Measurements from ENCODE around the gene TNKS2. TPM values are rescaled to one million over a fixed set of nuclear protein-coding genes. Genes with fewer than 3 reads are reported as not detected.

The TNKS2 gene
- total RNA-seq, 3 donors from 2014 or later = 48.2 to 65.4 (median 50.8) TPM

DNA sequence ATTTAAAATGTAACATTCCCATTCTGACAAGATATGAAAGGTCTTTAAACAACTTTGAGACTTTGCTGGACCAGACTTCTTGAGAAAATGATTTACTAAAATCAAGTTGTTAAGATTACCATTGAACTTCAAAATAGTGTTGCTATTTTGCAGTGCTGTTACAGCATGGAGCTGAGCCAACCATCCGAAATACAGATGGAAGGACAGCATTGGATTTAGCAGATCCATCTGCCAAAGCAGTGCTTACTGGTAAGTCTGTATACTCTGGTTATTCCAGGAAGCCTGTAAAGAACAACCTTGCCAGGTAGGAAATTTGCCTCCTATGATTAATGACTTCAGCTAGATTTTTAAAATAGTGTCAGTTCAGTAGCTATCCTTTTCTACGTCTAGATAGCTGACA is 18.8 kb downstream of the TNKS2 start:
- Histone ChIP-seq H3K4me1 (no peaks in the 10 kb centered on the region), H3K36me3 (peaks cover 5% of the 10 kb centered on the region), H3K9me3 (no peaks in the 10 kb centered on the region), H3K27me3 (no peaks in the 10 kb centered on the region), H3K4me3 (no peak overlapping the region), H3K27ac (no peak overlapping the region)
- DNase-seq (ENCODE audit: low spot score in 2 of 2) = no peak
- TF ChIP-seq POLR2A (IDR thresholded peaks at IDR 0.05) (no peak), POLR2AphosphoS5 (IDR thresholded peaks at IDR 0.05) (no peak)
- TF ChIP-seq, protein P1, sequence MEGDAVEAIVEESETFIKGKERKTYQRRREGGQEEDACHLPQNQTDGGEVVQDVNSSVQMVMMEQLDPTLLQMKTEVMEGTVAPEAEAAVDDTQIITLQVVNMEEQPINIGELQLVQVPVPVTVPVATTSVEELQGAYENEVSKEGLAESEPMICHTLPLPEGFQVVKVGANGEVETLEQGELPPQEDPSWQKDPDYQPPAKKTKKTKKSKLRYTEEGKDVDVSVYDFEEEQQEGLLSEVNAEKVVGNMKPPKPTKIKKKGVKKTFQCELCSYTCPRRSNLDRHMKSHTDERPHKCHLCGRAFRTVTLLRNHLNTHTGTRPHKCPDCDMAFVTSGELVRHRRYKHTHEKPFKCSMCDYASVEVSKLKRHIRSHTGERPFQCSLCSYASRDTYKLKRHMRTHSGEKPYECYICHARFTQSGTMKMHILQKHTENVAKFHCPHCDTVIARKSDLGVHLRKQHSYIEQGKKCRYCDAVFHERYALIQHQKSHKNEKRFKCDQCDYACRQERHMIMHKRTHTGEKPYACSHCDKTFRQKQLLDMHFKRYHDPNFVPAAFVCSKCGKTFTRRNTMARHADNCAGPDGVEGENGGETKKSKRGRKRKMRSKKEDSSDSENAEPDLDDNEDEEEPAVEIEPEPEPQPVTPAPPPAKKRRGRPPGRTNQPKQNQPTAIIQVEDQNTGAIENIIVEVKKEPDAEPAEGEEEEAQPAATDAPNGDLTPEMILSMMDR (IDR thresholded peaks at IDR 0.05) = no peak
- intact Hi-C loops (cut with DNase I; ENCODE audit: low total_unique reads) = no loop called here

DNA sequence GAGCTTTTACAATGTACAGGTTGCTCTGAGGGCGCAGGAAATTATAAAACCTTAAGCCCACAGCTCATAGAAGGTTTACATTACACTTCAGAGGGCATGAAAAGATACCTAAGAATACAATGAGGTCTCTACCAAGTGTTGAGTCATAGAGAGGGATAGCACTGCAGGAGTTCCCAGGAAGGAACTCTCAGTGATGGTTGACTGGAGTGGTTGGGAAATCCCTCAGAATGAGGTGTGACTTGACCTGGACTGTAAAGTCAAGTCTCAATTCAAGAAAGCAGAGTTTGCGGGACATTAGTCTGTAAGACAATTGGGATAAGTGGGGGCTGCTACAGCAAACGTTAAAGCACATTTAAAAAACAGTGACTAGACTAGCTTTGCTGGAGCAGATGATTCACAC is 21.9 kb downstream of the TNKS2 start:
- Histone ChIP-seq H3K27ac (no peak overlapping the region), H3K4me3 (no peak overlapping the region), H3K27me3 (no peaks in the 10 kb centered on the region), H3K9me3 (no peaks in the 10 kb centered on the region), H3K4me1 (no peaks in the 10 kb centered on the region), H3K36me3 (peaks cover 5% of the 10 kb centered on the region)
- TF ChIP-seq, protein P1 (IDR thresholded peaks at IDR 0.05) = no peak
- no peak for TF ChIP-seq POLR2AphosphoS5 (IDR thresholded peaks at IDR 0.05)
- no peak for TF ChIP-seq POLR2A (IDR thresholded peaks at IDR 0.05)
- no peak for DNase-seq (ENCODE audit: low spot score in 2 of 2)
- intact Hi-C loops (cut with DNase I; ENCODE audit: low total_unique reads) = no loop called here

DNA sequence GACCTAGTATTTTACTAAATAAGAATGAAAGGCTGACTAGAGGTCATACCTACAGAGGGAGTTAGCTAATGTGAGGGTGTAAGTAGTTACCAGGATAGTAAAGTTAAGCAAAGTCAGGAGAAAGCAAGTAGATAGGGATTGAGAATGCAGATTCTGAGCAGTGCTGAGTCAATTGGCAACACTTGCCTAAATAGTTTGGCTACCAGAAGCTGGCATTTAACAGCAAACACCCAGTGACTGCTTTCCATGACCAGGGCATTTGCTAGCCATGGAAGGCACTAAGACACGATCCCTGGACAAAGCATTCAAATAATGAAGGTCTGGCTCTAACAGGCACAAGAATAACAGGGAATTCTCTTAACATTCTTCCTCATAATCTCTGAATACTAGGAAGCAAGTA is 25.9 kb downstream of the TNKS2 start:
- no peaks in the 10 kb centered on the region for H3K4me1 ChIP-seq
- no peaks in the 10 kb centered on the region for H3K9me3 ChIP-seq
- no peak overlapping the region for H3K4me3 ChIP-seq
- intact Hi-C loops (cut with DNase I; ENCODE audit: low total_unique reads) = no loop called here
- no peaks in the 10 kb centered on the region for H3K27me3 ChIP-seq
- H3K27ac ChIP-seq = no peak overlapping the region
- no peak for DNase-seq (ENCODE audit: low spot score in 2 of 2)
- peaks cover 5% of the 10 kb centered on the region for H3K36me3 ChIP-seq
- TF ChIP-seq, protein P1 (IDR thresholded peaks at IDR 0.05) = no peak
- TF ChIP-seq POLR2AphosphoS5 (IDR thresholded peaks at IDR 0.05) (no peak), POLR2A (IDR thresholded peaks at IDR 0.05) (no peak)

DNA sequence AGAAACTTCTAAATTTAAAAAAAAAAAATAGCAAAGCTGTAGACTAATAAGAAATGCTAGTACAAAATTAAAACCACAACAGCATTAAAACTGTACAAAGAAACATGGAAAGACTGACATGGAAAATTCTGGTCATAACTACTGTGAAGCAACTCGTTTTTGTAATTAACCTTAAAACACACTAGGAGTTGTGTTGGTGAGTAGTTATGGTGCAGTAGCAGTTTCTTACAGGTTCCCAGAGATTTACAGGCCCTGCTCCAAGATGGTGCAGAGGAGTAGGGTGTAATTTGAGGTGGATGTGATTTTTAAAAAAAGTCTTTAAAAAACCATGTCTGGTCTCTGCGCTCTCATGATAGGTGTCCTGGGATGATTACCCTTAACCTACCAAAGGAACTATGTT is 31.0 kb downstream of the TNKS2 start:
- no peak overlapping the region for H3K27ac ChIP-seq
- TF ChIP-seq POLR2AphosphoS5 (IDR thresholded peaks at IDR 0.05) (no peak), POLR2A (IDR thresholded peaks at IDR 0.05) (no peak)
- TF ChIP-seq, protein P1 (IDR thresholded peaks at IDR 0.05) = no peak
- no peaks in the 10 kb centered on the region for H3K27me3 ChIP-seq
- peaks cover 17% of the 10 kb centered on the region for H3K36me3 ChIP-seq
- intact Hi-C loops (cut with DNase I; ENCODE audit: low total_unique reads) = no loop called here
- no peak for DNase-seq (ENCODE audit: low spot score in 2 of 2)
- H3K4me1 ChIP-seq = no peaks in the 10 kb centered on the region
- no peaks in the 10 kb centered on the region for H3K9me3 ChIP-seq
- no peak overlapping the region for H3K4me3 ChIP-seq

DNA sequence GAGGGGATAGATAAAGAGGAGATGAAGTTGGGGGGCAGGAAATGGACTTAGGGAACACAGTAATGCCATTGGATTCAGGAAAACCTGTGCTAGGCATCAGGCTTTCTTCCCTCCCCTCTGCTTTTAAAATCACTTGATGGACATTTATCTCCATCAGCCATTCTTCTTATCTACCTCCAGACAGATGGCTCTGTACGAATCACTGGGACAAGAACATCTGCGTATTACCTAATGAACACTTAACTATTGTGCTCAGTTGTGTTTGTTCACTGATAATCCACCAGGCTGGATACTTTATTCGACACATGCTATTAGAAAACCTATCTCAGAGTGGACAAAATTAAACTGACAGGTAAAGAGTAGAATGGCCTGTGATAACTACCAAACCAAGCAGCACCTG is 40.0 kb downstream of the TNKS2 start:
- H3K9me3 ChIP-seq = no peaks in the 10 kb centered on the region
- no peaks in the 10 kb centered on the region for H3K27me3 ChIP-seq
- peaks cover 6% of the 10 kb centered on the region for H3K36me3 ChIP-seq
- TF ChIP-seq, protein P1 (IDR thresholded peaks at IDR 0.05) = no peak
- TF ChIP-seq POLR2A (IDR thresholded peaks at IDR 0.05) (no peak), POLR2AphosphoS5 (IDR thresholded peaks at IDR 0.05) (no peak)
- H3K27ac ChIP-seq = no peak overlapping the region
- H3K4me1 ChIP-seq = no peaks in the 10 kb centered on the region
- intact Hi-C loops (cut with DNase I; ENCODE audit: low total_unique reads) = no loop called here
- no peak for DNase-seq (ENCODE audit: low spot score in 2 of 2)
- H3K4me3 ChIP-seq = no peak overlapping the region

Measured in breast epithelium (tissue), 4 donors.